CD4-positive, CD25-positive, alpha-beta regulatory T cell (primary cell): ENCODE data around the gene VTI1A. TPM values are rescaled to one million over a fixed set of nuclear protein-coding genes. Genes with fewer than 3 reads are reported as not detected.

Experiments used
- ATAC-seq, 2 donors: fragments of 150-1000 bp; cut with Tn5 transposase; one replicate each; pipeline ENCODE4 v1.10.0; 2021; ENCODE audit warnings: low read depth in 2 of 2, moderate number of reproducible peaks in 2 of 2, moderate library complexity in 1 of 2
- DNase-seq, 3 donors: peaks; one replicate each; pipeline versions ENCODE4 v3.0.0 to v3.0.0-alpha.2; 2012 to 2022; ENCODE audit warnings: mixed read lengths in 1 of 3
- H3K27ac ChIP-seq: one replicate; pipeline ENCODE4 v1.7.0; 2013; ENCODE audit warnings: mild to moderate bottlenecking, low read length; ENCODE audit not compliant: insufficient read depth, poor library complexity, severe bottlenecking
- H3K27me3 ChIP-seq: one replicate; pipeline ENCODE4 v1.7.0; 2013; ENCODE audit warnings: low read length; ENCODE audit not compliant: control insufficient read depth, insufficient read depth
- H3K36me3 ChIP-seq: one replicate; pipeline ENCODE4 v1.7.0; 2013; ENCODE audit warnings: mild to moderate bottlenecking, low read length, moderate library complexity; ENCODE audit not compliant: control insufficient read depth, insufficient read depth
- H3K4me1 ChIP-seq: 2 replicates; pipeline ENCODE4 v1.7.0; 2013; ENCODE audit warnings: mild to moderate bottlenecking, low read length; ENCODE audit not compliant: insufficient read depth, control insufficient read depth, poor library complexity, severe bottlenecking
- H3K4me3 ChIP-seq: one replicate; pipeline ENCODE4 v1.7.0; 2013; ENCODE audit warnings: low read depth, mild to moderate bottlenecking, low read length, moderate library complexity
- H3K9me3 ChIP-seq, 2 experiments: 1 replicate in 1 of 2; 2 replicates in 1 of 2; pipeline ENCODE4 v1.7.0; 2013; ENCODE audit warnings: low read length in 2 of 2, mild to moderate bottlenecking in 1 of 2, moderate library complexity in 1 of 2; ENCODE audit not compliant: control insufficient read depth in 2 of 2
- H3K27ac Mint-ChIP-seq, 3 donors: one replicate each; pipeline ENCODE4 v1.8.0; 2020 to 2022; ENCODE audit warnings: mild to moderate bottlenecking in 3 of 3, mixed read lengths in 3 of 3, moderate library complexity in 2 of 3
- H3K27me3 Mint-ChIP-seq: one replicate; pipeline ENCODE4 v1.8.0; 2022; ENCODE audit warnings: mild to moderate bottlenecking, mixed read lengths
- H3K36me3 Mint-ChIP-seq: one replicate; pipeline ENCODE4 v1.8.0; 2020; ENCODE audit warnings: mixed read lengths
- H3K4me1 Mint-ChIP-seq, 4 donors: one replicate each; pipeline ENCODE4 v1.8.0; 2020 to 2022; ENCODE audit warnings: mixed read lengths in 4 of 4, mild to moderate bottlenecking in 1 of 4
- H3K4me3 Mint-ChIP-seq, 4 donors: one replicate each; pipeline ENCODE4 v1.8.0; 2020 to 2022; ENCODE audit warnings: mild to moderate bottlenecking in 4 of 4, mixed read lengths in 4 of 4, moderate library complexity in 3 of 4
- H3K9me3 Mint-ChIP-seq, 7 donors: one replicate each; pipeline ENCODE4 v1.8.0; 2020 to 2022; ENCODE audit warnings: mixed read lengths in 7 of 7, mild to moderate bottlenecking in 3 of 7, moderate library complexity in 2 of 7
- polyA plus RNA-seq, 4 donors: library from polyadenylated mRNA; unstranded; fragments of 300-500 nt; fragmentation: Illumina TruSeq; gene quantifications; one replicate each; pipeline ENCODE4 v1.2.3, GENCODE V29; 2021
- total RNA-seq: library from RNA; stranded (reverse); gene quantifications from one replicate; pipeline ENCODE4 v1.2.3, GENCODE V29; 2022

The VTI1A gene
- total and polyA plus RNA-seq, 5 donors from 2014 or later: 25.5 to 77.7 (median 35.1) TPM

DNA sequence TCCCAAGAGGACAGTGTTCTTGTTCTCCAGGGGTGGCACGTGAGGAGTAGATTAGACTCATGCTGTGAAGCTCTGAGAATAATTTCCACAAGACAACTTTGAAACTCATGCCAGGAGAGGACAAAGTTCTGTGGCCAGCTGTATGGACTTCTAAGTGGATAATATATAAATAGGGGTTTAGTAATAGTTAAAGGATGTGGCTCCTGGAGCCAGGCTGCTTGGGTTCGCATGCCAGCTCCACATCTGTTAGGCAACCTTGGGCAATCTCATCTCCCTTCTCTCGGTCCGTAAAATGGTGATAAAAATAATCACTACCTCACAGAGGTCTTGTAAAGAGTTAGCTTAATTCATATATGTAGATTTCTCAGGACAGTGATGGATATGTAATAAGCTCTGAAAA is 37.3 kb upstream of the VTI1A start:
- DNase-seq (no peak), ATAC-seq (no peak)
- Histone ChIP-seq H3K4me1 (no peaks in the 10 kb centered on the region), H3K36me3 (peaks cover 93% of the 10 kb centered on the region), H3K27me3 (no peaks in the 10 kb centered on the region), H3K4me3 (no peak overlapping the region), H3K9me3 (no peaks in the 10 kb centered on the region), H3K27ac (no peak overlapping the region)
- Mint-ChIP-seq H3K27me3 (no peaks in the 10 kb centered on the region), H3K4me1 (peaks cover 0 to 6% (median 4%) of the 10 kb centered on the region in 4 donors), H3K36me3 (peaks cover 63% of the 10 kb centered on the region), H3K4me3 (no peak overlapping the region), H3K27ac (peak overlapping the region in 1 of 3 donors; percentile 50), H3K9me3 (no peaks in the 10 kb centered on the region)

DNA sequence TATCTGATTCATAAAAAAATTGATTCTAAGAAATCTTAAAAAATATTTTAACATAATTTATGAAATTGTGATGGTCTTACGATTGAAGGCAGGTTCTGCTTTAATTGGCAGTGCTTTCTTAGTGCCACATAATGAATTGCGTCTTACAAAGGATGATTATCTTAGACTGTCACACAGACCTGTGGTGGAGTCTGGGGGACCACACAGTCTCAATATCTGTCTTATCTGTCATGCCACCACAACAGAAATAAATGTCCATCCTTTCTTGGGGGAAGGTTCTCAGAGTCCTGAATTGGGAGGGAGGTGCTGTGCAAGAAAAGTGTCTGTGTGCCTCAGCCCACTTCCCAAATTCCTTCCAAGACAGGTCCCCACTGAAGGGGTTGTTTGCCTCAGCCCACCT is 34.3 kb upstream of the VTI1A start:
- no peak overlapping the region for H3K4me3 Mint-ChIP-seq
- H3K9me3 ChIP-seq: no peaks in the 10 kb centered on the region
- no peak overlapping the region for H3K4me3 ChIP-seq
- H3K36me3 ChIP-seq: peaks cover 89% of the 10 kb centered on the region
- ATAC-seq: no peak
- H3K27ac Mint-ChIP-seq: no peak overlapping the region
- DNase-seq: no peak
- H3K27me3 Mint-ChIP-seq: no peaks in the 10 kb centered on the region
- H3K27me3 ChIP-seq: no peaks in the 10 kb centered on the region
- no peaks in the 10 kb centered on the region for H3K4me1 ChIP-seq
- peaks cover 60% of the 10 kb centered on the region for H3K36me3 Mint-ChIP-seq
- H3K4me1 Mint-ChIP-seq: peaks cover 0 to 6% (median 2%) of the 10 kb centered on the region in 4 donors
- no peak overlapping the region for H3K27ac ChIP-seq
- H3K9me3 Mint-ChIP-seq: no peaks in the 10 kb centered on the region

DNA sequence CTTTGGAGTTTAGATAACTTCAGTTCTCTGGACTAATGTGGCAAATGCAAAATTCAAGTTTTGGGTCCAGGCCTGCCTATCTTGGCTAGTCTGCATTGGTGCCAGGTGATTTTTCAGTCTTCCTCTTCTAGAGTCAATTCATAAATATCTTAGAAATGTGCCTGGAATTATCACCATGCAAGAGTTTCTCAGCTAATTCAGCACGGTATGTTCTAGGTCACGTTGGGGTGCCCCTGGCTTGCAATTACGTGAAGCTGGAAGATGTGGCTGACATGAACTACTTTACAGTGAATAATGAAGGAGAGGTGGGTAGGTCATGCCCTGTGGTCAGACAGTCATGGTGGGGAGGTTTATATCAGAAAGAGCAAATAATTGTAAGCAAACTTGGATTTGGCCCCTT is 25.3 kb upstream of the VTI1A start:
- Mint-ChIP-seq H3K27me3 (no peaks in the 10 kb centered on the region), H3K36me3 (peaks cover 43% of the 10 kb centered on the region), H3K9me3 (no peaks in the 10 kb centered on the region), H3K4me1 (peaks cover 0 to 2% (median 0%) of the 10 kb centered on the region in 4 donors), H3K4me3 (no peak overlapping the region), H3K27ac (no peak overlapping the region)
- Histone ChIP-seq H3K27me3 (no peaks in the 10 kb centered on the region), H3K9me3 (no peaks in the 10 kb centered on the region), H3K4me3 (no peak overlapping the region), H3K36me3 (peaks cover 80% of the 10 kb centered on the region), H3K4me1 (no peaks in the 10 kb centered on the region), H3K27ac (no peak overlapping the region)
- no peak for ATAC-seq
- DNase-seq: no peak

DNA sequence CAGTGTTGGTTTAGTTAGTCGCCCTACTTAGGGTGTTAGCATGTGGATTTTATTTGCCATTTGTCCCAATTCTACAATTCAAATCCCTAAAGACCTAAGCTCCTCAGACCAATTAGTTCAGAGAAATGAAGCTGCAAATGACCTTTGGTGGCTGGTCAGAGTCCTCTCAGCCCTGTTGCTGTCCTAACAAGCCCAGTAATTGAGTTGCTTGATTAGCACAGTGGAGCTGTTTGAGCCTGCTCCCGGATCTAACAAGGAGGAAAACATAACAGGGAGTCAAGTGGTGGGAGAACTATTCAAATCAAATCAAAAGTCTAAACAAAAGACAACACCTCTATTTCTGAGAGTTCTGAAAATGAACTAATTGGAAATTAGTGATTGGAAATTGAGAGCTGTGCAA is 22.4 kb upstream of the VTI1A start:
- H3K27me3 Mint-ChIP-seq: no peaks in the 10 kb centered on the region

DNA sequence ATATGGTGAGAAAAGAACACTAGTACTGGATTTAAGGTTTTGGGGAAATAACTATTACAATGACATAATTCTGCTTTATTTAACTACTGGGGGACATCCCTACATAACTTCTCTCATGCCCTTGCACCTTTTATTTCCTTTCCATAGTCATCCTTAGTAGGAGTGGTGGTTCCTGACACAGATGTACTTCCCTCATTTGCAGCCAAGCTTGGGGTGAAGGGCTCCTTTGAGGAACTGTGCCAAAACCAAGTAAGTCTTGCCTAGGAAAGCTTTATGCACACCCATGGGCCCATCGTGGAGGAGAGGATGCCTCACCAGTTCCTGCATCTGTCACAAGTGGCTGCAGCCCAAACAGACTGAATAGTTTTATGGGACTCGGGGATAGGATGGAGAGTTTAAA is 20.9 kb upstream of the VTI1A start:
- Mint-ChIP-seq H3K4me1 (peaks cover 0 to 3% (median 0%) of the 10 kb centered on the region in 4 donors), H3K36me3 (peaks cover 44% of the 10 kb centered on the region), H3K4me3 (no peak overlapping the region), H3K27me3 (no peaks in the 10 kb centered on the region), H3K9me3 (no peaks in the 10 kb centered on the region), H3K27ac (peak overlapping the region in 2 of 3 donors; percentile 15 to 87)
- no peaks in the 10 kb centered on the region for H3K4me1 ChIP-seq
- peaks cover 86% of the 10 kb centered on the region for H3K36me3 ChIP-seq
- H3K27me3 ChIP-seq: no peaks in the 10 kb centered on the region
- no peak for DNase-seq
- H3K27ac ChIP-seq: no peak overlapping the region
- no peaks in the 10 kb centered on the region for H3K9me3 ChIP-seq
- ATAC-seq: no peak
- H3K4me3 ChIP-seq: no peak overlapping the region

More for the DNA sequence above, 22.4 kb upstream of the VTI1A start:
- ATAC-seq: no peak
- H3K27ac ChIP-seq: no peak overlapping the region
- peaks cover 0 to 5% (median 0%) of the 10 kb centered on the region in 4 donors for H3K4me1 Mint-ChIP-seq
- no peak overlapping the region for H3K4me3 Mint-ChIP-seq
- H3K4me3 ChIP-seq: no peak overlapping the region
- no peaks in the 10 kb centered on the region for H3K27me3 ChIP-seq
- no peak for DNase-seq
- no peaks in the 10 kb centered on the region for H3K9me3 ChIP-seq
- no peaks in the 10 kb centered on the region for H3K9me3 Mint-ChIP-seq
- H3K27ac Mint-ChIP-seq: peak overlapping the region in 1 of 3 donors; percentile 57
- peaks cover 82% of the 10 kb centered on the region for H3K36me3 ChIP-seq
- H3K4me1 ChIP-seq: no peaks in the 10 kb centered on the region
- peaks cover 44% of the 10 kb centered on the region for H3K36me3 Mint-ChIP-seq

DNA sequence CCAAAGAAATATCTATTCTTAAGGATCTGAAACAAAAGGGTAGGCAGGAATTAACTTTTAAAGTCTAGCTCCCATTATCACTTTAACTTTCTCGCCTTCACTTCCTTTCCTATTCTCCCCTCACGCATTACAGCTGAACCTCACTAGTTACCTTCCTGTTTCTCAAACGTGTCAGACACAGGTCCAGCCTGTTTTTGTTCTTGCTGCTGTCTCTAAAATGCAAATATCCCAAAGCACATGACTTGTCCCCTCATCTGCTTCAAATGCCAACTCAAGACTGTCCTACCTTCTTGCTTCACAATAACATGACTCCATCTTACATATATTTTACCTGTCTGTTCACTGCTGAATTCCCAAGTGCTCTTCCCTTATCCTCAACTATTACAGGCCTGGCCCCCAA is 17.9 kb upstream of the VTI1A start:
- Histone ChIP-seq H3K9me3 (no peaks in the 10 kb centered on the region), H3K4me3 (no peak overlapping the region), H3K36me3 (peaks cover 91% of the 10 kb centered on the region), H3K27ac (no peak overlapping the region), H3K4me1 (no peaks in the 10 kb centered on the region), H3K27me3 (no peaks in the 10 kb centered on the region)
- H3K4me1 Mint-ChIP-seq: peaks cover 0 to 7% (median 1%) of the 10 kb centered on the region in 4 donors
- peaks cover 45% of the 10 kb centered on the region for H3K36me3 Mint-ChIP-seq
- no peak for DNase-seq
- H3K27ac Mint-ChIP-seq: peak overlapping the region in 2 of 3 donors; percentile 21 to 68
- no peaks in the 10 kb centered on the region for H3K27me3 Mint-ChIP-seq
- ATAC-seq: no peak
- no peaks in the 10 kb centered on the region for H3K9me3 Mint-ChIP-seq
- no peak overlapping the region for H3K4me3 Mint-ChIP-seq

DNA sequence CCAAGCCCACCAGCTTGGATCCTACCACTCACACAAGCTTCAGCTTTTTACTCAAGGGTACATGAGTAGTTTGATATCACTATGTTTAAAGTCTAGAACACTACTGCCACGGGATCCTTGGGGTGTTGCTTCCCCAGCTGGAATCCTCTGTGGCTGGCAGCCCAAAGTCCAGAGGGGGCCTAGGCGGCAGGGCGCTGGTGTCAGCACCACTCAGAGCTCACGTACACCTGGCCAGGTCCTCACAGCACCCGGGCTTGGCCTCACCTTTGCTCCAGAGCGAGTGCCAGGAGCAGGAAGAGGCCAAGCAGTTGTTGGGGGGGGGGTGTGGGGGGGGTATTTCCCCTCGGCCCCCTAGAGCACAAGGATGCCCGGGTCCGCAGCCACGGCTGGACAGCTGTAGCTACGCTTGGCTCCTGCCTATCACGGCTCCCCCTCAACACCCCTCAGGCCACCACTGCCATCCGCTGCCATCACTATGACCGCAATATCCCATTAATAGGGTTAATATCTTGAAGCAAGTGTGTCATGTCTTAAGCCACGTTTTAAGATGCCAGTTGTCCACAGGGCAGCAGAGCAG is 17.3 kb upstream of the VTI1A start:
- Histone ChIP-seq H3K4me3 (no peak overlapping the region), H3K27ac (no peak overlapping the region), H3K9me3 (no peaks in the 10 kb centered on the region), H3K36me3 (peaks cover 88% of the 10 kb centered on the region), H3K27me3 (no peaks in the 10 kb centered on the region), H3K4me1 (no peaks in the 10 kb centered on the region)
- Mint-ChIP-seq H3K27ac (peak overlapping the region in 1 of 3 donors; percentile 21), H3K36me3 (peaks cover 43% of the 10 kb centered on the region), H3K4me1 (peaks cover 0 to 9% (median 3%) of the 10 kb centered on the region in 4 donors), H3K9me3 (no peaks in the 10 kb centered on the region), H3K27me3 (no peaks in the 10 kb centered on the region), H3K4me3 (no peak overlapping the region)
- peak in 1 of 2 donors; percentile 22 for ATAC-seq
- DNase-seq: no peak

DNA sequence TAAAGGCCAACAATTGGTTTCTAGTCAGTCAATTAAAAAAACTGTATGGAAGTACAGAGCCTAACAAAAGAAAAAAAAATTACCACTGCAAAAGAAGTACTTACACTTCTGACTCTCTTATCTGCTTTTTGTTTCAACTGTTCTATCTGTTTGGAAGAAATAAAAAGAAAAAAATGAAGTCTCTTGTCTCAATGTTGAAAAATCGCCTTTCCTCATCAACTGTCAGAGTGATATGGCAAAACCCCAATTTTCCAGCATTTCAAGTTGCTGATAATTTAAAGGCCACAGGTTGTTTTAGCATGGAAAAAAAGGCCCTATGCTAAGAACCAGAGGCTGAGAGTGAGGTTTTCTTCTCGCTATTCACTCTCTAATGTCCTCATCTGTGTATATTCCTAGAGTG is 13.9 kb upstream of the VTI1A start:
- H3K27me3 ChIP-seq: no peaks in the 10 kb centered on the region
- ATAC-seq (no peak), DNase-seq (no peak)
- no peak overlapping the region for H3K4me3 ChIP-seq
- Mint-ChIP-seq H3K36me3 (peaks cover 29% of the 10 kb centered on the region), H3K4me3 (no peak overlapping the region), H3K4me1 (peaks cover 0 to 16% (median 7%) of the 10 kb centered on the region in 4 donors), H3K27me3 (no peaks in the 10 kb centered on the region), H3K9me3 (no peaks in the 10 kb centered on the region), H3K27ac (no peak overlapping the region)
- H3K36me3 ChIP-seq: peaks cover 79% of the 10 kb centered on the region
- no peaks in the 10 kb centered on the region for H3K9me3 ChIP-seq
- no peaks in the 10 kb centered on the region for H3K4me1 ChIP-seq
- no peak overlapping the region for H3K27ac ChIP-seq
